ENCODE results near the gene TMEM178B.

TMEM178B gene

GRCh38 chr7:141340991-141341390, 267.1 kb downstream of the TMEM178B start:
- Mint-ChIP-seq H3K36me3 (ENCODE audit: low read depth) (no peaks in the 10 kb centered on the region), H3K27ac (no peak overlapping the region), H3K9me3 (no peaks in the 10 kb centered on the region), H3K4me1 (no peaks in the 10 kb centered on the region), H3K27me3 (ENCODE audit: low read depth) (peaks cover 5% of the 10 kb centered on the region), H3K4me3 (no peak overlapping the region)
- TF ChIP-seq, protein P1, sequence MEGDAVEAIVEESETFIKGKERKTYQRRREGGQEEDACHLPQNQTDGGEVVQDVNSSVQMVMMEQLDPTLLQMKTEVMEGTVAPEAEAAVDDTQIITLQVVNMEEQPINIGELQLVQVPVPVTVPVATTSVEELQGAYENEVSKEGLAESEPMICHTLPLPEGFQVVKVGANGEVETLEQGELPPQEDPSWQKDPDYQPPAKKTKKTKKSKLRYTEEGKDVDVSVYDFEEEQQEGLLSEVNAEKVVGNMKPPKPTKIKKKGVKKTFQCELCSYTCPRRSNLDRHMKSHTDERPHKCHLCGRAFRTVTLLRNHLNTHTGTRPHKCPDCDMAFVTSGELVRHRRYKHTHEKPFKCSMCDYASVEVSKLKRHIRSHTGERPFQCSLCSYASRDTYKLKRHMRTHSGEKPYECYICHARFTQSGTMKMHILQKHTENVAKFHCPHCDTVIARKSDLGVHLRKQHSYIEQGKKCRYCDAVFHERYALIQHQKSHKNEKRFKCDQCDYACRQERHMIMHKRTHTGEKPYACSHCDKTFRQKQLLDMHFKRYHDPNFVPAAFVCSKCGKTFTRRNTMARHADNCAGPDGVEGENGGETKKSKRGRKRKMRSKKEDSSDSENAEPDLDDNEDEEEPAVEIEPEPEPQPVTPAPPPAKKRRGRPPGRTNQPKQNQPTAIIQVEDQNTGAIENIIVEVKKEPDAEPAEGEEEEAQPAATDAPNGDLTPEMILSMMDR (IDR thresholded peaks at IDR 0.05; ENCODE audit: unreplicated experiment in 3 of 3) = no peak

DNA sequence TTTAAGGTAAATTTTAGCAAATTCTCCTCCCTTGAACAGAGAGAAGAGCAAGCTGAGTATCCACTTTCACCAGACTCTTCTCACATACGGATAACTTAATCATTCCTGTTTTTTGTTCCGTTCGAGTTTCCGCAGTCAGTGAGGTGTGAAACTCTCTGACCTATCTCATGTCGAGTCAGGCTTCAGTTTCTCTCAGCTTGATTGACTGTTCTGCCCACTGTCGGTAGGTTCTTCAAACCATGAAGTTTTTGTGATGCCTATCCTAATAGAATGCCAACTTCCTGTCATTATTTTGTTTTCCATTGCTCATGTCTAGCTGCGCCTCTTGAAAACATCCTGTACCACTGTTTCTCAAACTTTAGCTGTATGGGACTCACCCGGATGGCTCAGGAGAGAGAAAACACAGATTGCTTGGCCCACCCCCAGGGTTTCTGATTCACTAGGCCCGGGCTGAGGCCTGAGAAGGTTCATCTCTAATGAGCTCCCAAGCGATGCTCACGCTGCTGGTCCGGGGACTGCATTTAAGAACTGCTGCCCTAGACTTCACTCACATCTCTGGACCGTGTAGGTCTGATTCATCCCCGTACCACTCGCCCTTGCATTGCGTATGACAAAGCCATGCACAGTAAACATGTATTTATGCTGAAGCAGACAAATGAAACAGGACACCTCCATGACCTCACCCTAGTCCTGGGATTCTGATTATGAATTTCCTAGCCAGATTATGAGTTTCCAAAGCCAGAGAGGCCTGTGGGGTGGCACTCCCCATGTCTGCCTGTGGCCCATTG, 269.0 kb downstream of the TMEM178B start:
- no peak overlapping the region for H3K27ac Mint-ChIP-seq

DNA sequence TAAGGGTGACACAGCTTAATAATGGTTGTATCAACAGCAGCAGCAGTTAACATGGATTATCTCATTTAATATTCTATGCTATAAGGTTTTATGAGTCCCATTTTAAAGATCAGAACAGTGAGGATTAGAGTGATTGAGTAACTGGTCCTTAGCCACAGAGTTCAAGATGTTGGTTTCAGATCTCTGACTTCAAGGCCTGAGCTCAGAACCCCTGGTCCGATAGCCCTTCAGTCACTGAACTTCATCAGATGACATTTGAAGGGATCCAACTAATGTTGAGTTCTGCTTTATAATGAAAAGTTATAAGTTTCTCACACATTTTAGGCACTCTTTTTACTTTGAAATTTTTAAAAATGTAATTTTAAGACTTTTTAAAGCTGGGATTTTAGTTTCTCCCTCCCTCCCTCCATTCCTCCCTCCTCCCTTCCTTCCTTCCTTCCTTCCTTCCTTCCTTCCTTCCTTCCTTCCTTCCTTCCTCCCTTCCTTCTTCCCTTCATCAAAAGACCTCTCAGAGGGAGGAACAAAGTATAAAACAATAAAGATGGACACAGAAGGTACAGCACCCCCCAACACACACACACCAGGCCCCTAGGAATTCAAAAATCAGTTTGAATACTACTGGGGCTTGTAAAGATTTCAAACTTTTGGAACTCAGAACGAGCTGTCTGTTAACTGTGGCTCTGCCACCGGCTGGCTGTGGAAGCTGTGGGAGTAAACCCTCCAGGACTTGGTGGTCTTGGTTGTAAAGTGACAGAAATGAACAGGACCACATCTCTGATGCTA, 270.5 kb downstream of the TMEM178B start:
- no peak overlapping the region for H3K27ac Mint-ChIP-seq
- peaks cover 5% of the 10 kb centered on the region for H3K27me3 Mint-ChIP-seq (ENCODE audit: low read depth)
- TF ChIP-seq, protein P1 (IDR thresholded peaks at IDR 0.05; ENCODE audit: unreplicated experiment in 3 of 3) = no peak

More for the DNA sequence above, 269.0 kb downstream of the TMEM178B start:
- H3K36me3 Mint-ChIP-seq (ENCODE audit: low read depth) = no peaks in the 10 kb centered on the region
- H3K4me1 Mint-ChIP-seq = no peaks in the 10 kb centered on the region
- peaks cover 5% of the 10 kb centered on the region for H3K27me3 Mint-ChIP-seq (ENCODE audit: low read depth)
- no peak overlapping the region for H3K4me3 Mint-ChIP-seq
- TF ChIP-seq, protein P1 (IDR thresholded peaks at IDR 0.05; ENCODE audit: unreplicated experiment in 3 of 3) = no peak
- H3K9me3 Mint-ChIP-seq = no peaks in the 10 kb centered on the region

GRCh38 chr7:141348728-141349127, 274.9 kb downstream of the TMEM178B start:
- no peaks in the 10 kb centered on the region for H3K9me3 Mint-ChIP-seq
- no peaks in the 10 kb centered on the region for H3K36me3 Mint-ChIP-seq (ENCODE audit: low read depth)
- TF ChIP-seq, protein P1 (IDR thresholded peaks at IDR 0.05; ENCODE audit: unreplicated experiment in 3 of 3) = no peak
- no peaks in the 10 kb centered on the region for H3K4me1 Mint-ChIP-seq
- H3K27me3 Mint-ChIP-seq (ENCODE audit: low read depth) = no peaks in the 10 kb centered on the region
- no peak overlapping the region for H3K4me3 Mint-ChIP-seq
- H3K27ac Mint-ChIP-seq = no peak overlapping the region

More for the DNA sequence above, 270.5 kb downstream of the TMEM178B start:
- H3K4me3 Mint-ChIP-seq = no peak overlapping the region
- no peaks in the 10 kb centered on the region for H3K4me1 Mint-ChIP-seq
- no peaks in the 10 kb centered on the region for H3K9me3 Mint-ChIP-seq
- H3K36me3 Mint-ChIP-seq (ENCODE audit: low read depth) = no peaks in the 10 kb centered on the region

- TF ChIP-seq, protein P1 (IDR thresholded peaks at IDR 0.05; ENCODE audit: unreplicated experiment in 3 of 3) = no peak
- H3K4me1 Mint-ChIP-seq = no peaks in the 10 kb centered on the region
- H3K9me3 Mint-ChIP-seq = no peaks in the 10 kb centered on the region
- H3K36me3 Mint-ChIP-seq (ENCODE audit: low read depth) = no peaks in the 10 kb centered on the region
- no peak overlapping the region for H3K4me3 Mint-ChIP-seq
- H3K27ac Mint-ChIP-seq = no peak overlapping the region
- H3K27me3 Mint-ChIP-seq (ENCODE audit: low read depth) = no peaks in the 10 kb centered on the region
These were observed 275.5 kb downstream of the TMEM178B start for GRCh38 chr7:141349338-141349737.
